ENCODE data around the gene CBX4.

DNA sequence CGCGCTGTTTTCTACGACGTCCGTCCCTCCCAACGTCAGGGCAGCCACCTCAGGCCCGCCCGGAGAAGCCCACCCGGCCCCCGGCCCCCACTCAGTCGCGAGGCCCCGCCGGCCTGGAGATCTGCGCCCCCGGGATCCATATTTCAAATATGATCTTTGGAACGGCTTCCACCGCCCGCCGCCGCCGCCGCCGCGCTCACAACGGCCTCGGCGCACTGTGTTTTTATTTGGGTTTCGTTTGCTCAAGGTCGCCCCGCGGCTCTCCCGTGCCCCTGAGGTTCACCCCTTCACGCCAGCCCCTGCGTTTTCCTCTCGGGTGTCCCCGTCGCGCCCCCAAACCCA, 4.2 kb upstream of the CBX4 start:
- no peak for TF ChIP-seq POLR2A (IDR thresholded peaks at IDR 0.05)
- TF ChIP-seq, protein P1, sequence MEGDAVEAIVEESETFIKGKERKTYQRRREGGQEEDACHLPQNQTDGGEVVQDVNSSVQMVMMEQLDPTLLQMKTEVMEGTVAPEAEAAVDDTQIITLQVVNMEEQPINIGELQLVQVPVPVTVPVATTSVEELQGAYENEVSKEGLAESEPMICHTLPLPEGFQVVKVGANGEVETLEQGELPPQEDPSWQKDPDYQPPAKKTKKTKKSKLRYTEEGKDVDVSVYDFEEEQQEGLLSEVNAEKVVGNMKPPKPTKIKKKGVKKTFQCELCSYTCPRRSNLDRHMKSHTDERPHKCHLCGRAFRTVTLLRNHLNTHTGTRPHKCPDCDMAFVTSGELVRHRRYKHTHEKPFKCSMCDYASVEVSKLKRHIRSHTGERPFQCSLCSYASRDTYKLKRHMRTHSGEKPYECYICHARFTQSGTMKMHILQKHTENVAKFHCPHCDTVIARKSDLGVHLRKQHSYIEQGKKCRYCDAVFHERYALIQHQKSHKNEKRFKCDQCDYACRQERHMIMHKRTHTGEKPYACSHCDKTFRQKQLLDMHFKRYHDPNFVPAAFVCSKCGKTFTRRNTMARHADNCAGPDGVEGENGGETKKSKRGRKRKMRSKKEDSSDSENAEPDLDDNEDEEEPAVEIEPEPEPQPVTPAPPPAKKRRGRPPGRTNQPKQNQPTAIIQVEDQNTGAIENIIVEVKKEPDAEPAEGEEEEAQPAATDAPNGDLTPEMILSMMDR (IDR thresholded peaks at IDR 0.05) = no peak
